Measurements from ENCODE around the gene PKN1. TPM values are rescaled to one million over a fixed set of nuclear protein-coding genes. Genes with fewer than 3 reads are reported as not detected.

PKN1 gene
- total and polyA plus RNA-seq, 9 of the 15 experiments (the other 6 are each of a cell fraction or from before 2014, with no cell fraction given), result 0.30 to 228 (median 77.5) TPM

- TF ChIP-seq ELK1 (CRISPR knock-in tag; IDR thresholded peaks at IDR 0.05), result no peak
- TF ChIP-seq BRD9 (IDR thresholded peaks at IDR 0.05; ENCODE audit: low read depth, partially characterized antibody), result peak; percentile 92
- no peak for TF ChIP-seq GATA2 (CRISPR knock-in tag; IDR thresholded peaks at IDR 0.05)
- TF ChIP-seq CEBPG (CRISPR knock-in tag; IDR thresholded peaks at IDR 0.05), result no peak
- TF ChIP-seq CEBPG (tag; conservative IDR thresholded peaks at IDR 0.05 in 1 of 2, IDR thresholded peaks at IDR 0.05 in 1 of 2), result no peak
- TF ChIP-seq ZFP36 (IDR thresholded peaks at IDR 0.05; ENCODE audit: low read depth, low read length, partially characterized antibody), result peak; percentile 97
- TF ChIP-seq GTF2F1 (IDR thresholded peaks at IDR 0.05; ENCODE audit: low read depth, low read length), result no peak
- no peak for TF ChIP-seq EHMT2 (IDR thresholded peaks at IDR 0.05)
- no peak for TF ChIP-seq NEUROD1 (IDR thresholded peaks at IDR 0.05; ENCODE audit: borderline replicate concordance, low read depth, low read length, partially characterized antibody)
- TF ChIP-seq SRSF1 (IDR thresholded peaks at IDR 0.05; ENCODE audit: low read depth, low read length), result no peak
- no peak for TF ChIP-seq ZNF140 (CRISPR knock-in tag; IDR thresholded peaks at IDR 0.05)
- no peak for TF ChIP-seq MAX (CRISPR knock-in tag; IDR thresholded peaks at IDR 0.05)
- no peak for TF ChIP-seq TOE1 (IDR thresholded peaks at IDR 0.05; ENCODE audit: borderline replicate concordance)
- no peak for TF ChIP-seq TOE1 (CRISPR knock-in tag; IDR thresholded peaks at IDR 0.05; ENCODE audit: borderline replicate concordance, low read depth)
- no peak for TF ChIP-seq ZNF436 (CRISPR knock-in tag; IDR thresholded peaks at IDR 0.05)
- TF ChIP-seq TAF15 (IDR thresholded peaks at IDR 0.05; ENCODE audit: low read depth, low read length), result no peak
- TF ChIP-seq DDX20 (tag; IDR thresholded peaks at IDR 0.05; ENCODE audit: low read depth), result no peak
- TF ChIP-seq YY1 (IDR thresholded peaks at IDR 0.05; ENCODE audit: borderline replicate concordance in 1 of 3, control insufficient read depth in 1 of 3, extremely low read depth in 1 of 3, insufficient read depth in 3 of 3, insufficient read length in 1 of 3, insufficient replicate concordance in 2 of 3, low read depth in 1 of 3, low read length in 2 of 3), result no peak
- no peak for TF ChIP-seq IFI16 (CRISPR knock-in tag; IDR thresholded peaks at IDR 0.05)
- no peak for TF ChIP-seq RBM22 (IDR thresholded peaks at IDR 0.05; ENCODE audit: low read depth, low read length, poor library complexity, severe bottlenecking)
- TF ChIP-seq MAFG (tag; conservative IDR thresholded peaks at IDR 0.05), result no peak
- no peak for TF ChIP-seq HMBOX1 (IDR thresholded peaks at IDR 0.05)
- no peak for TF ChIP-seq SAFB2 (IDR thresholded peaks at IDR 0.05; ENCODE audit: borderline replicate concordance, low read depth, low read length, severe bottlenecking)
- peak; percentile 99 for TF ChIP-seq BCOR (IDR thresholded peaks at IDR 0.05)
- no peak for TF ChIP-seq HBP1 (CRISPR knock-in tag; IDR thresholded peaks at IDR 0.05)
These were observed 2.4 kb downstream of the PKN1 start (continued) for GRCh38 chr19:14435320-14436050.
